GM19023 (cell line): ENCODE measurements around the gene LYSMD2.
A peak's percentile ranks its signal among the peaks of the same experiment; 100 is the strongest.
"Not testable (repeated sequence)": the region's sequence is repeated elsewhere in the genome, so short reads cannot be mapped to it uniquely, and the experiment has no call there.

Experiments used
- ATAC-seq: cut with Tn5 transposase; IDR thresholded peaks from one replicate; pipeline ENCODE4 v1.9.1; 2021; ENCODE audit warnings: mild to moderate bottlenecking, moderate library complexity; ENCODE audit not compliant: unreplicated experiment

Gene LYSMD2

GRCh38 chr15:51737522-51738305, at the start of gene LYSMD2:
Gene LYSMD2, minus strand, starts transcription at chr15:51737655. Its CDS starts 33 bp downstream, at chr15:51737622.
- ATAC-seq = peak; percentile 57

- not testable (repeated sequence) for ATAC-seq
These were observed 49.7 kb upstream of the LYSMD2 start for GRCh38 chr15:51787130-51787529.

GRCh38 chr15:51783967-51784366, 46.5 kb upstream of the LYSMD2 start:
- ATAC-seq = no peak

GRCh38 chr15:51782357-51782896, 45.0 kb upstream of the LYSMD2 start:
- no peak for ATAC-seq

- ATAC-seq = no peak
These were observed 44.1 kb upstream of the LYSMD2 start for GRCh38 chr15:51781506-51781905.

- ATAC-seq = no peak
These were observed 43.2 kb upstream of the LYSMD2 start for GRCh38 chr15:51780636-51781035.

- no peak for ATAC-seq
These were observed 39.6 kb upstream of the LYSMD2 start for GRCh38 chr15:51776952-51777569.

- ATAC-seq = no peak
These were observed 38.7 kb upstream of the LYSMD2 start for GRCh38 chr15:51775967-51776816.

GRCh38 chr15:51774916-51775315, 37.5 kb upstream of the LYSMD2 start:
- no peak for ATAC-seq

- no peak for ATAC-seq
These were observed 34.3 kb upstream of the LYSMD2 start for GRCh38 chr15:51771773-51772172.

- no peak for ATAC-seq
These were observed 33.4 kb upstream of the LYSMD2 start for GRCh38 chr15:51770902-51771301.

GRCh38 chr15:51768018-51768417, 30.6 kb upstream of the LYSMD2 start:
- ATAC-seq = no peak

GRCh38 chr15:51766341-51766740, 28.9 kb upstream of the LYSMD2 start:
- ATAC-seq = no peak

GRCh38 chr15:51765751-51766150, 28.3 kb upstream of the LYSMD2 start:
- no peak for ATAC-seq

- ATAC-seq = no peak
These were observed 23.4 kb upstream of the LYSMD2 start for GRCh38 chr15:51760805-51761204.

GRCh38 chr15:51759557-51760070, 22.2 kb upstream of the LYSMD2 start:
- ATAC-seq = no peak

GRCh38 chr15:51758645-51759044, 21.2 kb upstream of the LYSMD2 start:
- ATAC-seq = no peak

GRCh38 chr15:51757450-51757849, 20.0 kb upstream of the LYSMD2 start:
- no peak for ATAC-seq

GRCh38 chr15:51756482-51756881, 19.0 kb upstream of the LYSMD2 start:
- ATAC-seq = no peak

- no peak for ATAC-seq
These were observed 18.3 kb upstream of the LYSMD2 start for GRCh38 chr15:51755790-51756189.

GRCh38 chr15:51754267-51754666, 16.8 kb upstream of the LYSMD2 start:
- ATAC-seq = no peak
